ENCODE data around the gene SLC7A7. TPM values are rescaled to one million over a fixed set of nuclear protein-coding genes. Genes with fewer than 3 reads are reported as not detected.
"Not testable (repeated sequence)": the region's sequence is repeated elsewhere in the genome, so short reads cannot be mapped to it uniquely, and the experiment has no call there.

The SLC7A7 gene
- total and polyA plus RNA-seq, 2 of the 13 experiments (the other 11 are each of a cell fraction or from before 2014, with no cell fraction given), result 0.13 to 0.63 TPM

DNA sequence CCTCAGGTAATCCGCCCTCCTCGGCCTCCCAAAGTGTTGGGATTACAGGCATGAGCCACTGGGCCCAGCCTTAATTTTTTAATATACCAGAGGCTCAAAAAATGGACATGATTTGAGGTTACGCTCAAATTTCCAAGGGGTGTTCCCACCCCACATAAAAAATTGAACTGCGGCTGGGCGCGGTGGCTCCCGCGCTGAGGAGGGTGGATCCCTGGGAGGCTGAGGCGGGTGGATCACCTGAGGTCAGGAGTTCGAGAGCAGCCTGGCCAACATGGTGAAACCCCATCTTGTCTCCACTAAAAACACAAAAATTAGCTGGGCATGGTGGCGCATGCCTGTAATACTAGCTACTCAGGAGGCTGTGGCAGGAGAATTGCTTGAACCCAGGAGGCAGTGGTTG, 39.1 kb upstream of the SLC7A7 start:
- in situ Hi-C loops (cut with HindIII; ENCODE audit: extremely low pct_ligation_motif_present, low pct_unique_long_range_greater_than_20kb), result loop anchor here (10.0 kb wide), 1 partner anchor 79 kb away; no protein-coding TSS in a partner anchor
- BruUV-seq (replicated peaks); FAIRE-seq; H3K9me3 ChIP-seq (ENCODE audit: low read length); DNase-seq (ENCODE audit: low spot score); H3K27ac ChIP-seq (ENCODE audit: extremely low read length, insufficient read depth, low read length); H4K20me1 ChIP-seq (ENCODE audit: insufficient read depth, low read length); H3K79me2 ChIP-seq (ENCODE audit: insufficient read depth, low read length); H3K36me3 ChIP-seq (replicated peaks in 1 of 2; ENCODE audit: control insufficient read depth in 1 of 2, insufficient read depth in 2 of 2, low read length in 2 of 2); H3K9ac ChIP-seq (ENCODE audit: insufficient read depth, low read depth, low read length); H3K4me3 ChIP-seq (replicated peaks in 1 of 3; ENCODE audit: insufficient read depth in 1 of 3, low read depth in 2 of 3, low read length in 3 of 3); H3K4me2 ChIP-seq (ENCODE audit: low read depth, low read length); ATAC-seq; H2AFZ ChIP-seq (ENCODE audit: low read length): not testable (repeated sequence)
- POLR2A ChIA-PET, result interaction anchor here (0.7 to 2.5 kb wide), 9 partner anchors 17 to 265 kb away, joined by 3 to 11 read pairs (median 5); partner anchors contain the start of genes ABHD4, DAD1, LRP10 and MRPL52
- intact Hi-C loops (cut with micrococcal nuclease; ENCODE audit: unreplicated experiment), result loop anchor here (5.0 kb wide), 1 partner anchor 467 kb away; no protein-coding TSS in a partner anchor
- 71% methylated on average over 11 of the region's 11 CpGs for WGBS (ENCODE audit: low lambda C conversion rate)
- Histone ChIP-seq H3K27me3 (ENCODE audit: control insufficient read depth in 1 of 2, insufficient read depth in 2 of 2, low read length in 2 of 2) (peaks cover 7 to 20% of the 10 kb centered on the region in 2 experiments; a peak in 4 of 5 replicates), H3K4me1 (ENCODE audit: insufficient read depth, low read length) (peaks cover 35% of the 10 kb centered on the region)
- CTCF ChIA-PET (ENCODE audit: low intra/inter-chr PET ratio, low total read pairs), result interaction anchor here (1.0 to 4.3 kb wide), 11 partner anchors 11 to 467 kb away, joined by 3 to 200 read pairs (median 10); partner anchors contain the start of genes MMP14 and SLC7A7
- TF ChIP-seq NR2C2 (CRISPR knock-in tag; IDR thresholded peaks at IDR 0.05; ENCODE audit: borderline replicate concordance), result 0 out of 2 replicates have a peak, but pooled peaks have one; percentile 5
- TF ChIP-seq HDAC1 (CRISPR knock-in tag; IDR thresholded peaks at IDR 0.05), result 0 out of 2 replicates have a peak, but pooled peaks have one; percentile 29
- 0 out of 2 replicates have a peak, but pooled peaks have one; percentile 45 for TF ChIP-seq ZSCAN30 (CRISPR knock-in tag; IDR thresholded peaks at IDR 0.05)
- 0 out of 2 replicates have a peak, but pooled peaks have one; percentile 2 for TF ChIP-seq PHF21A (CRISPR knock-in tag; IDR thresholded peaks at IDR 0.05)
- TF ChIP-seq ZNF75D (CRISPR knock-in tag; IDR thresholded peaks at IDR 0.05; ENCODE audit: borderline replicate concordance), result 0 out of 2 replicates have a peak, but pooled peaks have one; percentile 48

All from HepG2 (cell line).